Measurements from ENCODE around the gene USP3. TPM values are rescaled to one million over a fixed set of nuclear protein-coding genes. Genes with fewer than 3 reads are reported as not detected.

Gene USP3
- total and polyA plus RNA-seq, 11 donors: 7.1 to 30.8 (median 18.4) TPM

DNA sequence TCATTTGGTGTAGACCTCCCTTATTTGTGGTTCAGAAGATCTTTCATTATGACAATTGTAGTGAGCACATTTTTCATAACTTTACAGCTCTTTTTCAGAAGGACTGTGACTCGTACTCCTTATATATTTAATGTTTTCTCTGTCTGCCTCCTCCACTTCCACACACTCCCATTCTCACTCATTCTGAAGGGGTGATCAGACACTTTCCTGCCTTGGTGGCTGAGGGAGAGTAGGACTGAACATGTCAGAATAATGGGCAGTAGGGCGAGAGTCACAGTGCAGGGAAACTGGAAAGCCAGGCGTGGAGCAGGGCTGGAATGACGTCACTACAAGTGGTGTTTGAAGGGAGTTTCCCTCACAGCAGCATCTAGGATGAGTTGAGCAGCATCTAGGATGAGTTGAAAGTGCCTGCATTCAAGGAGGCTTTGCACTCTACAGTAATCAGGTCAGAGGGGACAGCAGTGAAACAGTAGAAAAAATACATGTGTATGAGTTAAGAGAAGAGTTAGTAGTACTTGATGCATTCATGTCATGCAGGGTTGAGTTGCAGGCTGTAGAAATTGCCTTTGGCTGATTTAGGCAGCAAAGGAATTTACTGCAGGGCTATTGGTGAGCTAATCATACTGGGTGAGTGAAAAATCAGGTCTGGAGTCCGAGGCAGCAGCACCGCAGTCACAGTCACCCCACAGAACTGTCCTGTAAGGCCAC, 56.5 kb downstream of the USP3 start:
- ATAC-seq (no peak), DNase-seq (no peak)
- TF ChIP-seq POLR2A (IDR thresholded peaks at IDR 0.05): no peak
- TF ChIP-seq, protein P1, sequence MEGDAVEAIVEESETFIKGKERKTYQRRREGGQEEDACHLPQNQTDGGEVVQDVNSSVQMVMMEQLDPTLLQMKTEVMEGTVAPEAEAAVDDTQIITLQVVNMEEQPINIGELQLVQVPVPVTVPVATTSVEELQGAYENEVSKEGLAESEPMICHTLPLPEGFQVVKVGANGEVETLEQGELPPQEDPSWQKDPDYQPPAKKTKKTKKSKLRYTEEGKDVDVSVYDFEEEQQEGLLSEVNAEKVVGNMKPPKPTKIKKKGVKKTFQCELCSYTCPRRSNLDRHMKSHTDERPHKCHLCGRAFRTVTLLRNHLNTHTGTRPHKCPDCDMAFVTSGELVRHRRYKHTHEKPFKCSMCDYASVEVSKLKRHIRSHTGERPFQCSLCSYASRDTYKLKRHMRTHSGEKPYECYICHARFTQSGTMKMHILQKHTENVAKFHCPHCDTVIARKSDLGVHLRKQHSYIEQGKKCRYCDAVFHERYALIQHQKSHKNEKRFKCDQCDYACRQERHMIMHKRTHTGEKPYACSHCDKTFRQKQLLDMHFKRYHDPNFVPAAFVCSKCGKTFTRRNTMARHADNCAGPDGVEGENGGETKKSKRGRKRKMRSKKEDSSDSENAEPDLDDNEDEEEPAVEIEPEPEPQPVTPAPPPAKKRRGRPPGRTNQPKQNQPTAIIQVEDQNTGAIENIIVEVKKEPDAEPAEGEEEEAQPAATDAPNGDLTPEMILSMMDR (IDR thresholded peaks at IDR 0.05): no peak
- Histone ChIP-seq H3K4me1 (peaks cover 0 to 7% (median 0%) of the 10 kb centered on the region in 12 donors), H3K27me3 (no peaks in the 10 kb centered on the region), H3K9me3 (no peaks in the 10 kb centered on the region), H3K36me3 (peaks cover 0 to 99% (median 83%) of the 10 kb centered on the region in 9 donors), H3K27ac (no peak overlapping the region), H3K4me3 (no peak overlapping the region)
- 85 to 95% (median 92%) methylated on average over 5 to 6 of the region's 6 CpGs for WGBS, 4 donors
- intact Hi-C loops (cut with DNase I): no loop called here

DNA sequence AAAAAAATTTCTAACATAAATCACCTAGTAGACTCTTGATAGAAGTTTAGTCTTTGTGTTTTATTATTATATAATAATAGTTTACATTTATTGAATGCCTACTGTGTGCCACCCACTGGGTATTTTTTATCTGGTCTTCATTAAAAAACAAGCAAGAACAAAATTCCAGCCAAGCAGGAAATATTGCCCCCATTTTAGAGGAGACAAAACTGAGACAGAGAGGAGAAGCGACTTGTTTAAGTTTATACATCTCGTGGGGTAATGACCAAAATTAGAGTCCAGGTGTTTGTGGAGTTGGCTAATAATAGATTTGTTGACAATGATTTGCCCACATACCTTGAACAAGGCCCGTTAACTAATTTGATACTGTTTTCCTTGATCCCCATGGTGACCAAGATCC, 59.7 kb downstream of the USP3 start:
- H3K9me3 ChIP-seq: no peaks in the 10 kb centered on the region
- intact Hi-C loops (cut with DNase I): no loop called here
- TF ChIP-seq, protein P1 (IDR thresholded peaks at IDR 0.05): no peak
- TF ChIP-seq POLR2A (IDR thresholded peaks at IDR 0.05): no peak
- H3K36me3 ChIP-seq: peaks cover 0 to 98% (median 90%) of the 10 kb centered on the region in 9 donors
- ATAC-seq (no peak), DNase-seq (no peak)
- 32 to 80% (median 59%) methylated on average over 3 of the region's 3 CpGs for WGBS, 4 donors
- no peak overlapping the region for H3K27ac ChIP-seq
- H3K4me3 ChIP-seq: no peak overlapping the region
- H3K4me1 ChIP-seq: peaks cover 0 to under 1% (median 0%) of the 10 kb centered on the region in 12 donors
- H3K27me3 ChIP-seq: no peaks in the 10 kb centered on the region

DNA sequence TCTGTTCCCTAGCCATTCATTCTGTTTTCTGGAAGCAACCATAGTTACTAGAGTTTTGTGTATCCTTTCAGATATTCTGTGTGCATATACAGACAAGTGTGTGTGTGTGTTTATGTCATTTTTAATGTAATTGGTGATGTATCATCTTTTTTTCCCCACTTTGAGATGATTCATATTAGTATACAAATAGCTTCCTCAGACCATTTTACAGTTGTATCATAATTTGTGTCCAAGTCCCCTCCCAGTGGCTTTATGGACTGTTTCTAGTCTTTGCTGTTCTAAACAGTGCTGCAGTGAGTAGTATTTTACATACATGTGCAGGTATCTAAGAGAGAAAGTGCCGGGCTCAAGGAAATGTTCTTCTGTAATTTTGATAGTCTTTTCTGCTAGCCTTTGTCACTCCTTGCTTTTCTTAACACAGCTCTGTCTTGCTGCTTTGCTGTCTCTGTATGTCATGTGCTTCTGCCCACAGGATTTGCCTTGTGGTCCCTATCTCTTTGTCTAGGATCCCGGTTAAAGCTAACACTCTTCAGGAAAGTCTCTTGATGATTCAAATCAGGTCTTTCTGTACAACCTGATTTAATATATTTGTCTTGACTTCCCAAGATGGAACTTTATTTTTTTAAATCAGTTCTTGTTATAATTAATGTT, 61.3 kb downstream of the USP3 start:
- ATAC-seq: no peak
- 76 to 81% (median 79%) methylated on average over 2 of the region's 2 CpGs for WGBS, 4 donors
- intact Hi-C loops (cut with DNase I): no loop called here
- Histone ChIP-seq H3K27me3 (no peaks in the 10 kb centered on the region), H3K4me1 (no peaks in the 10 kb centered on the region), H3K9me3 (no peaks in the 10 kb centered on the region), H3K27ac (no peak overlapping the region), H3K36me3 (peaks cover 0 to 98% (median 89%) of the 10 kb centered on the region in 9 donors), H3K4me3 (no peak overlapping the region)
- TF ChIP-seq POLR2A (IDR thresholded peaks at IDR 0.05): no peak
- TF ChIP-seq, protein P1 (IDR thresholded peaks at IDR 0.05): no peak
- DNase-seq: no peak

DNA sequence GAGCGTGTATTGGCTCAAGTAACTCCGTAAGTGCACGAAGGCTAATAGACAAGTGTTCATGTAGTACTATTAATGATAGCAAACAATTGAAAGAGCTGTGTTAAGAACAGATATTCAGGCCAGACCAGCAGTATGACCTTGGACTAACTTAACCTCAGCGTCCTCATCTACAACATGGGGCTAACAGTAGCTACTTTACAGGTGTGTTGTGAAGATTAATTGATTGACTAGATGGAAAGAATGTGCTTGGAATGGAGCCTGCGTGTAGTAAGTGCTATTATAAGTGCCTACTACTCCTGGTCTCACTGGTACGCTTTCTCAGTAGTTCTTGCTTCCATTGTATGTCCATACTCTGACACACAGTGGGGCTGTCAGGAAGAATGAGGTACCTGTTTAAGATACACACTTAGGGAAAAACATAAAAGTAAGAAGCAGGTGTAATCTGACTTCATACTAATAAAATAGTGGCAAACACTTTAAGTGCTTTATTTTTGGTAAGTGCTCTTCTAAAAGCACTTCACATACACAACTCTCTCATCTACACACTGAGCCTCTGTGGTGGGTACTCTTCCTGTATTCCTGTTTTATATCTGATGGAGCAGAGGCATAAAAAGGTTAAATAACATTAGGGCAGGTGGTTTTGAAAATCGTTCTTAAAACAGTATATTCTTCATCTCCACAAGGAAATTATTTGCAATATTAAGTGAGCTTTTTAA, 68.5 kb downstream of the USP3 start:
- Histone ChIP-seq H3K9me3 (no peaks in the 10 kb centered on the region), H3K27me3 (no peaks in the 10 kb centered on the region), H3K27ac (no peak overlapping the region), H3K4me3 (no peak overlapping the region), H3K36me3 (peaks cover 0 to 97% (median 85%) of the 10 kb centered on the region in 9 donors), H3K4me1 (peaks cover 0 to 8% (median 0%) of the 10 kb centered on the region in 12 donors)
- intact Hi-C loops (cut with DNase I): loop anchor here in 2 of 10 donors (5.0 kb wide), 2 partner anchors 36 to 51 kb away; no protein-coding TSS in a partner anchor
- DNase-seq: no peak
- ATAC-seq: peak in 1 of 4 donors; percentile 29
- 59 to 72% (median 66%) methylated on average over 7 of the region's 7 CpGs for WGBS, 4 donors
- TF ChIP-seq, protein P1 (IDR thresholded peaks at IDR 0.05): no peak
- TF ChIP-seq POLR2A (IDR thresholded peaks at IDR 0.05): no peak

All from heart left ventricle (tissue), 16 donors.